Ishikawa (cell line): Measurements from ENCODE around the gene ZNF524.

ENCODE experiments used
- EP300 ChIP-seq: IDR thresholded peaks from 2 replicates; pipeline ENCODE4 v1.6.1; 2012; ENCODE audit warnings: borderline replicate concordance
- NFIC ChIP-seq: IDR thresholded peaks from 2 replicates; pipeline ENCODE4 v1.6.1; 2012
- RAD21 ChIP-seq: IDR thresholded peaks from 2 replicates; pipeline ENCODE4 v1.6.1; 2012; ENCODE audit warnings: low read depth
- TEAD4 ChIP-seq: IDR thresholded peaks from 2 replicates; pipeline ENCODE4 v1.6.1; 2012
- TF ChIP-seq, protein P1 (sequence below): IDR thresholded peaks from 2 replicates; pipeline ENCODE4 v1.6.1; 2012
- TF ChIP-seq, protein P2 (sequence below): IDR thresholded peaks from 2 replicates; pipeline ENCODE4 v1.6.1; 2012; ENCODE audit warnings: low read depth, mild to moderate bottlenecking

DNA sequence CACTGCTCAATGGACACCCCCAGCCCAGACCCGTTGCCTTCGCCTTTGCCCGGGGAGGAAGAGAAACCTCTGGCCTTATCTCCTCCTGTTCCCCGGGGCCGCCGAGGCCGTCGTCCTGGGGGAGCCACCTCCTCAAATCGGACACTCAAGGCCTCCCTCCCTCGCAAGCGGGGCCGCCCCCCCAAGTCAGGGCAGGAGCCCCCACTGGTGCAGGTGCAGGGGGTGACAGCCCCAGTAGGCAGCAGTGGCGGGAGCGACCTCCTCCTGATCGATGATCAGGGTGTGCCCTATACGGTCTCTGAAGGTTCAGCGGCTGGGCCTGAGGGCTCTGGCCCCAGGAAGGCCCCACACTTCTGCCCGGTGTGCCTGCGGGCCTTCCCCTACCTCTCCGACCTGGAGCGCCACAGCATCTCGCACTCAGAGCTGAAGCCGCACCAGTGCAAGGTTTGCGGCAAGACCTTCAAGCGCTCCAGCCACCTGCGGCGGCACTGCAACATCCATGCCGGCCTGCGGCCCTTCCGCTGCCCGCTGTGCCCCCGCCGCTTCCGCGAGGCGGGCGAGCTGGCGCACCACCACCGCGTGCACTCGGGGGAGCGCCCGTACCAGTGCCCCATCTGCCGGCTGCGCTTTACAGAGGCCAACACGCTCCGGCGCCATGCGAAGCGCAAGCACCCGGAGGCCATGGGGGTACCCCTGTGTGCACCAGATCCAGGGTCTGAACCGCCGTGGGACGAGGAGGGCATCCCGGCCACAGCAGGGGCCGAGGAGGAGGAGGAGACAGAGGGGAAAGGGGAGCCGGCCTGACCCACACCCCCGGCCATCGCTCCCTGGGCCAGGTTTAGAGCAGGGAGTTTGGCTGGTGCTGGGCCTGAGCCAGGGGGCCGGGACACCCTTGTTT lies 2.3 kb downstream of the ZNF524 start:
- TF ChIP-seq NFIC (no peak), TEAD4 (no peak), RAD21 (no peak), EP300 (no peak)
- TF ChIP-seq, protein P1, sequence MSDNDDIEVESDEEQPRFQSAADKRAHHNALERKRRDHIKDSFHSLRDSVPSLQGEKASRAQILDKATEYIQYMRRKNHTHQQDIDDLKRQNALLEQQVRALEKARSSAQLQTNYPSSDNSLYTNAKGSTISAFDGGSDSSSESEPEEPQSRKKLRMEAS, result no peak
- TF ChIP-seq, protein P2, sequence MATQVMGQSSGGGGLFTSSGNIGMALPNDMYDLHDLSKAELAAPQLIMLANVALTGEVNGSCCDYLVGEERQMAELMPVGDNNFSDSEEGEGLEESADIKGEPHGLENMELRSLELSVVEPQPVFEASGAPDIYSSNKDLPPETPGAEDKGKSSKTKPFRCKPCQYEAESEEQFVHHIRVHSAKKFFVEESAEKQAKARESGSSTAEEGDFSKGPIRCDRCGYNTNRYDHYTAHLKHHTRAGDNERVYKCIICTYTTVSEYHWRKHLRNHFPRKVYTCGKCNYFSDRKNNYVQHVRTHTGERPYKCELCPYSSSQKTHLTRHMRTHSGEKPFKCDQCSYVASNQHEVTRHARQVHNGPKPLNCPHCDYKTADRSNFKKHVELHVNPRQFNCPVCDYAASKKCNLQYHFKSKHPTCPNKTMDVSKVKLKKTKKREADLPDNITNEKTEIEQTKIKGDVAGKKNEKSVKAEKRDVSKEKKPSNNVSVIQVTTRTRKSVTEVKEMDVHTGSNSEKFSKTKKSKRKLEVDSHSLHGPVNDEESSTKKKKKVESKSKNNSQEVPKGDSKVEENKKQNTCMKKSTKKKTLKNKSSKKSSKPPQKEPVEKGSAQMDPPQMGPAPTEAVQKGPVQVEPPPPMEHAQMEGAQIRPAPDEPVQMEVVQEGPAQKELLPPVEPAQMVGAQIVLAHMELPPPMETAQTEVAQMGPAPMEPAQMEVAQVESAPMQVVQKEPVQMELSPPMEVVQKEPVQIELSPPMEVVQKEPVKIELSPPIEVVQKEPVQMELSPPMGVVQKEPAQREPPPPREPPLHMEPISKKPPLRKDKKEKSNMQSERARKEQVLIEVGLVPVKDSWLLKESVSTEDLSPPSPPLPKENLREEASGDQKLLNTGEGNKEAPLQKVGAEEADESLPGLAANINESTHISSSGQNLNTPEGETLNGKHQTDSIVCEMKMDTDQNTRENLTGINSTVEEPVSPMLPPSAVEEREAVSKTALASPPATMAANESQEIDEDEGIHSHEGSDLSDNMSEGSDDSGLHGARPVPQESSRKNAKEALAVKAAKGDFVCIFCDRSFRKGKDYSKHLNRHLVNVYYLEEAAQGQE, result no peak
